ENCODE data around the gene NNMT.

The NNMT gene

GRCh38 chr11:114353443-114353842, 57.2 kb downstream of the NNMT start:
- DNase-seq: no peak

GRCh38 chr11:114354076-114354475, 57.9 kb downstream of the NNMT start:
- DNase-seq: no peak

DNA sequence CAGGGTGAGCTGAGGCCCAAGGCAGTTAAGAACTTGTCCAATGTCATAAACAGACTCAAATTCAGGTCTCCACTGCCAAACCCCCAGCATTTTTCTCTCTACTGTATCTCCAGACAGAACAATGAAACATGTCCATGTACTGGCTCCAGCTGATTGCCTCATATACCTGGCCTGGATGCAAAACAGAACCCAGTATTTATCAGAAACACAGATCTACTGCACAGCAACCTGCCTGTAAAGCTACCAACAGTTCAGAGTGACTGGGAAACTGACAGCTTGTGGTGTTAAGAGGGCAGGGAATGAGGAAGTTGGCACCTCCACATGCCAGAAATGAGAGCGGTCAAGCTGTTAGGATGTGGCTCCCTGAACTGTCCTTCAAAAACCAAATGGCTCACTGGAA, 62.5 kb downstream of the NNMT start:
- no peak for DNase-seq

DNA sequence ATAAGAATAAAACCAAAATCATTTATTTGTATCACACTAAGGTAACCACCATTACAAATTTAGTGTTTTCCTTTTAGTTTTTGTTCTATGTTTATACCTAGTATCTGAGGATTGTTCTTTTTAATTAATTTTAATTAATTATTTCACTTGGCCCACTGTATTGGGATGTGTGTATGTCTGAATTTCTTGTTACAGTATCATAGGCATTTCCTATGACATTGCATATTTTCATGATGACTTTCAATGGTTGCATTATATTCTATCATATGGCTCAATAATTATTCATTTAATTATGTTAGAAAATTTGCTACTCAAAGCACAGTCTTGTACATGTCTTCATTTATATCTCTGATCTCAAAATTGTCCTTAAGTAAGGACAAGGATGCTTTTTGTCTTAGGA, 63.1 kb downstream of the NNMT start:
- no peak for DNase-seq

- DNase-seq: no peak
Measured at GRCh38 chr11:114362326-114362725, 66.1 kb downstream of the NNMT start.

- DNase-seq: no peak
Measured at GRCh38 chr11:114362958-114363357, 66.8 kb downstream of the NNMT start.
